ENCODE data around the gene CRYBA2.

CRYBA2 gene, protein sequence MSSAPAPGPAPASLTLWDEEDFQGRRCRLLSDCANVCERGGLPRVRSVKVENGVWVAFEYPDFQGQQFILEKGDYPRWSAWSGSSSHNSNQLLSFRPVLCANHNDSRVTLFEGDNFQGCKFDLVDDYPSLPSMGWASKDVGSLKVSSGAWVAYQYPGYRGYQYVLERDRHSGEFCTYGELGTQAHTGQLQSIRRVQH

DNA sequence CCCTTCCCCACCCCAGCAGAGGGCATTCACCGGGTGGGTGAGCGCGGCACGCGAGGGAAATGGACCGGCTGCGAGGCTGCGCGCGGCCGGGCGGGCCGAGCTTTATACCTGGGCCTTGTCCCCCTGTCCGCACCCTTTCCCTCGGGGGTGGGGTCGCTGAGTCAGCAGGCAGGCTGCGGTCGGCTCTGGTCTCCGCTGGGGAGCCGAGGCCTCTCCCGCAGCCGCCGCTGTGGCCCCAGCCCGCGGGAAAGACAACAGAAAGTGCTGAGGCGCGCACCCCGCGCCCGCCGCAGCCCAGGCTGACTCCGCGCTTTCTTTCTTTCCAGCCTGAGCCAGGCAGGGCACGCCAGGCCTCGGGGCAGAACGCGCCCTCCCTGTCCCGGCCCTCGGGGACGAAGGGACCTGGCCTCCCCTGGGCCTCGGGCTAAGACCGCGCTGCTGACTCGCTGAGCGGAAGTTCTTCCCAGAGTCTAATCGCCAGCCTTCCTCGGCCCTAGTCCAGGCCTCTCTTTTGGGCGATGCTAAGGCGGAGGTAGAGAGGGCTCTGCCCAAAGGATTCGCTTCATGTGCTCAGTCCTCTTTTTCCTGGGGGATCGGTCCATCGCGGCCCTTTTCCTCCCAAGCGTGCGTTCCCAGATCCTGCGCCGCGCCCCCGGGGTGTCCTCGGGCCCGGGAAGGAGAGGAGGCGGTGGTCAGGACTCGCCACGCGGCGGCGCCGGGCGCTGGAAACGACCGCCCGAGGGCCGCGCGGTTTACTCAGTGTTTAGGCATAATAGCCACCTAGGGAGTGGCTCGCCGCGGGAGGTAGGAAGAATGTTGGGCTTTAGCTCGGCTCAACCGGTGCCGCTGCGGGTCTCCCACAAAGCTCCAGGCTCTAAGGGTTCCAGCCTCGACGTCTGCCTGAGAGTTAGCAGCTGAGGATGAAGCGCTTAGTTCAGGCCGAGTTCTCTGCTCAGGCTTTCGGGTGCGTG is at the start of gene CRYBA2:
CRYBA2 (minus strand) TSS at position 78 of the 971 bp plus-strand sequence. CDS start 246 bp downstream, outside the sequence.
- Mint-ChIP-seq H3K4me1 (ENCODE audit: low read depth) (no peaks in the 10 kb centered on the region), H3K27ac (no peak within 1 kb of the TSS)

GRCh38 chr2:219042750-219043149 is 49.5 kb upstream of the CRYBA2 start:
- H3K9me3 Mint-ChIP-seq, result no peaks in the 10 kb centered on the region
- no peaks in the 10 kb centered on the region for H3K36me3 Mint-ChIP-seq (ENCODE audit: low read depth)
- H3K4me1 Mint-ChIP-seq (ENCODE audit: low read depth), result peaks cover 6% of the 10 kb centered on the region
- no peak overlapping the region for H3K4me3 Mint-ChIP-seq
- DNase-seq (ENCODE audit: low spot score), result no peak
- peaks cover 35% of the 10 kb centered on the region for H3K27me3 Mint-ChIP-seq (ENCODE audit: low read depth)
- H3K27ac Mint-ChIP-seq, result no peak overlapping the region

More for the DNA sequence above, at the start of gene CRYBA2:
- H3K27me3 Mint-ChIP-seq (ENCODE audit: low read depth), result peaks cover 88% of the 10 kb centered on the region
- no peak for DNase-seq (ENCODE audit: low spot score)
- no peaks in the 10 kb centered on the region for H3K36me3 Mint-ChIP-seq (ENCODE audit: low read depth)
- H3K9me3 Mint-ChIP-seq, result no peaks in the 10 kb centered on the region
- no peak within 1 kb of the TSS for H3K4me3 Mint-ChIP-seq

GRCh38 chr2:219042157-219042556 is 48.9 kb upstream of the CRYBA2 start:
- Mint-ChIP-seq H3K36me3 (ENCODE audit: low read depth) (no peaks in the 10 kb centered on the region), H3K4me1 (ENCODE audit: low read depth) (peaks cover 6% of the 10 kb centered on the region), H3K27ac (no peak overlapping the region), H3K27me3 (ENCODE audit: low read depth) (peaks cover 33% of the 10 kb centered on the region), H3K4me3 (no peak overlapping the region), H3K9me3 (no peaks in the 10 kb centered on the region)
- no peak for DNase-seq (ENCODE audit: low spot score)

DNA sequence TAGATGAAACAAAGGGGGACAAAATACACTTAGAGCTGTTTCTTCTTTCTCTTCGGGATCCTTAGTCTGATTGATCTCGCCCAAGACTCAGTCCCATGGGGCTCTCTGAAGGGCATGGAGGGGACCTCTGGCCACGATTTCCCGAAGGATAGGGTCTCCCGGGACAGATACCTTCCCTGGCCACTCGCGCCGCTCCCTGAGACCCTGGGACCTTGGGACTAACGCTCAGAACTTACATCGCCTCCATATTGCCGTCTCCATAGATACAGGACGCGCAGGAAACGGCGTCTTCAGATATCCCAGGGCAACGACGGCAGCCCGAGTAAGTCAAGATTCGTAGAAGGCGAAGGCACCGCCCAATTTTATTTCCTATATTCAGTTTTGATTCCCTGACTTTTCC is 48.0 kb upstream of the CRYBA2 start, which contains the start of gene CFAP65:
CFAP65 (minus strand) TSS at position 265 of the 400 bp plus-strand sequence. CDS start 2,468 bp downstream, outside the sequence.
- DNase-seq (ENCODE audit: low spot score), result no peak
- Mint-ChIP-seq H3K4me3 (peak within 1 kb of the TSS; percentile 66), H3K27ac (no peak within 1 kb of the TSS), H3K9me3 (no peaks in the 10 kb centered on the region), H3K27me3 (ENCODE audit: low read depth) (peaks cover 33% of the 10 kb centered on the region), H3K4me1 (ENCODE audit: low read depth) (peaks cover 6% of the 10 kb centered on the region), H3K36me3 (ENCODE audit: low read depth) (no peaks in the 10 kb centered on the region)

DNA sequence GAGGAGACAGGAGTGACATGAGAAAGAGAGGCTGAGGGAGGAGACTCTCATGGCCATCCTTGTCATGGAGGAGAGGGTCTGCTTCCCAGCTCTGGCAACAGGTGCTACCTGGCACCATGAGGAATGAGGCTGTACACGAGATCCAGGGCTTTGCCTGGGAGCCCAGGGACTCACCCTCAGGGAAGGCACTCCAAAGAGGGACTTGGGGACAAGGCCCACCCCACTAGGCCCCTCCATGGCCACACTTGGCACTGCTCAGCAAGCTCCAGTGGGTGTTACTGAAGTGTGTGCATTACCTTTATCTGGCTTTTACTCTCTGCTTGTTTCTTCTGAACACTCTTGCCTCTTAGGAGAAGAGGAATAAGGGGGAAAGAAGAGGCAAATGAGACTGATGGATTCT is 45.4 kb upstream of the CRYBA2 start:
- Mint-ChIP-seq H3K27me3 (ENCODE audit: low read depth) (peaks cover 47% of the 10 kb centered on the region), H3K36me3 (ENCODE audit: low read depth) (no peaks in the 10 kb centered on the region), H3K9me3 (no peaks in the 10 kb centered on the region), H3K4me3 (no peak overlapping the region), H3K4me1 (ENCODE audit: low read depth) (peaks cover 6% of the 10 kb centered on the region), H3K27ac (no peak overlapping the region)
- DNase-seq (ENCODE audit: low spot score), result no peak

- Mint-ChIP-seq H3K27me3 (ENCODE audit: low read depth) (peaks cover 52% of the 10 kb centered on the region), H3K4me3 (no peak overlapping the region)
These were observed 44.7 kb upstream of the CRYBA2 start for GRCh38 chr2:219037783-219038499.

DNA sequence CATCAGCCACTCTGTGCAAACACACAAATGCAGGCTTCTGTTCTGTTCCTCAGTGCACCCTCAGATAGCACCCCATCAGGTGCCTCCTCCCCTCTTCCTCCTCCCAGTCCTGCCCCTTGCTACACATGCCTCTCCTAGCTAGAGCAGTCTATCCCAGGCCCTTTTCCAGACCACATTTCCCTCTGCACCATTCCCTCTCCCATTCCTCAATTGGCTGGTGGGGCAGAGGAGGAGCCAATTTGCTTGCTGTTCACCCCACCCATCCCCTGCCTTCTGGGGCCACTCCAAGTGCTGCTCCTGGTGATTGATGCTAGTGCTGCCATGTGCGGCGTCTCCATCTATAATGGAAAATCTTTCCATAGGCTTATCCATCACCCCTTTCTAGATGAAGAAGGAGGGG is 42.7 kb upstream of the CRYBA2 start:
- H3K27ac Mint-ChIP-seq, result no peak overlapping the region
- no peaks in the 10 kb centered on the region for H3K36me3 Mint-ChIP-seq (ENCODE audit: low read depth)
- peaks cover under 1% of the 10 kb centered on the region for H3K4me1 Mint-ChIP-seq (ENCODE audit: low read depth)
- peaks cover 41% of the 10 kb centered on the region for H3K27me3 Mint-ChIP-seq (ENCODE audit: low read depth)
- H3K9me3 Mint-ChIP-seq, result no peaks in the 10 kb centered on the region
- H3K4me3 Mint-ChIP-seq, result no peak overlapping the region
- DNase-seq (ENCODE audit: low spot score), result no peak

More at GRCh38 chr2:219037783-219038499, 44.7 kb upstream of the CRYBA2 start:
- Mint-ChIP-seq H3K36me3 (ENCODE audit: low read depth) (no peaks in the 10 kb centered on the region), H3K27ac (no peak overlapping the region), H3K9me3 (no peaks in the 10 kb centered on the region), H3K4me1 (ENCODE audit: low read depth) (peaks cover 6% of the 10 kb centered on the region)
- DNase-seq (ENCODE audit: low spot score), result no peak

DNA sequence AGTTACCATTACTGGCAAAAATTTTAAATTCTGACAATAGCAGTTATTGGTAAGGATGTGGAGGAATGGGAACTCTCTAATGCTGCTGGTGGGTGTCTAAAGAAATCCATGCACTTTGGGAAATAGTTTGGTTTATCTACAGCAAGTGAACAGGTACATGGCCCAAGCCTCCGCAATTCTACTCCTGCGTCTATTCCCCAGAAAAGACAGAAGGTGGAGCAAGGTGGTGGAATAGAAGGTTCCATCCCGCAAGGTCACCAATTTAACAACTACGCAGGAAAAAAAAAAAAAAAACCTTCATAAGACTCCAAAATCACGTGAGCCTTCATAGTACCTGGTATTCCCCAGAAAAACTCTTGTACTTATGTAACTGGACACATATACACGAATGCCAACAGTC is 41.6 kb upstream of the CRYBA2 start:
- Mint-ChIP-seq H3K27ac (no peak overlapping the region), H3K4me1 (ENCODE audit: low read depth) (no peaks in the 10 kb centered on the region), H3K9me3 (no peaks in the 10 kb centered on the region), H3K36me3 (ENCODE audit: low read depth) (no peaks in the 10 kb centered on the region), H3K27me3 (ENCODE audit: low read depth) (peaks cover 31% of the 10 kb centered on the region), H3K4me3 (no peak overlapping the region)
- no peak for DNase-seq (ENCODE audit: low spot score)

- Mint-ChIP-seq H3K27ac (no peak overlapping the region), H3K9me3 (no peaks in the 10 kb centered on the region), H3K4me3 (no peak overlapping the region), H3K27me3 (ENCODE audit: low read depth) (peaks cover 25% of the 10 kb centered on the region), H3K4me1 (ENCODE audit: low read depth) (no peaks in the 10 kb centered on the region), H3K36me3 (ENCODE audit: low read depth) (no peaks in the 10 kb centered on the region)
- DNase-seq (ENCODE audit: low spot score), result no peak
These were observed 39.0 kb upstream of the CRYBA2 start for GRCh38 chr2:219032051-219032745.

DNA sequence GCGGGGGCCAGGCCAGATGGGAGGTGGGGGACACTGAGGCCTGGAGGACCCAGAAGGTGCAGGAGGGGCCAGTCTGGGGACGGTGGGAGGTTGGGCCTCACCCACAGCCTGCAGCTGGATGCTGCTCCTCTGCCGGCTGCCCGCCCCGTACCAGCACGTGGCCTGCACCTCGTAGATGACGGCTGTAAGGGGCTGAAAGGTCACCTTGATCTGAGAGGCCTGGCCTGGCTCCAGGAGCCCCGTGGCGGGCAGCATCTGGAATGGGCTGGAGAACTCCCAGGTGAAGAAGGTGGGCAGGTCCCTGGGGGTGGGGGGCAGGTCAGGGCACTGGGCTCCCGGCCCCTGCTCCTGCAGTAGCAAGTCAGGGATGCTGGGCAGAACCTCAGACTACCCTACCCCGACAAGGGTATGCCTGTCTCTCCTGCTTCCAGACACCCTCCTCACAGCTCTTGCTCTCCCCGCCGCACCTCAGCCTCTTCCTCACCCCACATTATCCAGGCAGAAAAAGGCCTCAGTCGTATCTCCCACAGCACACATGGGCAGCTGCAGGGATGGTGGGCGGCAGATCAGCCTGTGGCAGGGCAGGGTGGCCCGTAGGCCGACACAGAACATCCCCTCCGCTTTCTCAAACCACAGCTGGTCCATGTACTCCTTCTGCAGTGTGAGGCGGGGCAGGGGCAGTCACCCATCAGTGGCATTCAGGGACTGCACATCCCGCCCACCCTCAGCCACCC is 38.0 kb upstream of the CRYBA2 start:
- no peaks in the 10 kb centered on the region for H3K9me3 Mint-ChIP-seq
- no peaks in the 10 kb centered on the region for H3K36me3 Mint-ChIP-seq (ENCODE audit: low read depth)
- no peak overlapping the region for H3K4me3 Mint-ChIP-seq
- H3K27ac Mint-ChIP-seq, result no peak overlapping the region
- no peaks in the 10 kb centered on the region for H3K4me1 Mint-ChIP-seq (ENCODE audit: low read depth)
- peaks cover 25% of the 10 kb centered on the region for H3K27me3 Mint-ChIP-seq (ENCODE audit: low read depth)
- DNase-seq (ENCODE audit: low spot score), result no peak

- Mint-ChIP-seq H3K27ac (no peak overlapping the region), H3K36me3 (ENCODE audit: low read depth) (no peaks in the 10 kb centered on the region), H3K9me3 (no peaks in the 10 kb centered on the region), H3K4me3 (no peak overlapping the region), H3K27me3 (ENCODE audit: low read depth) (peaks cover 20% of the 10 kb centered on the region), H3K4me1 (ENCODE audit: low read depth) (no peaks in the 10 kb centered on the region)
- DNase-seq (ENCODE audit: low spot score), result no peak
These were observed 37.1 kb upstream of the CRYBA2 start for GRCh38 chr2:219030177-219030940.

GRCh38 chr2:219029829-219030165 is 36.6 kb upstream of the CRYBA2 start:
- Mint-ChIP-seq H3K9me3 (no peaks in the 10 kb centered on the region), H3K27me3 (ENCODE audit: low read depth) (peaks cover 14% of the 10 kb centered on the region), H3K36me3 (ENCODE audit: low read depth) (no peaks in the 10 kb centered on the region), H3K4me1 (ENCODE audit: low read depth) (no peaks in the 10 kb centered on the region), H3K4me3 (no peak overlapping the region), H3K27ac (no peak overlapping the region)
- DNase-seq (ENCODE audit: low spot score), result peak; percentile 63

Data from T-helper 2 cell treated with Interferon-gamma antibody and Interleukin-4, amounts not matched to agents 5 μg/mL and 100 μg/mL, for 36 hours (primary cell).